HG03097 (cell line): ENCODE data around the gene TOR1AIP1.
"Not testable (repeated sequence)": the region's sequence is repeated elsewhere in the genome, so short reads cannot be mapped to it uniquely, and the experiment has no call there.

Source experiments
- ATAC-seq: cut with Tn5 transposase; IDR thresholded peaks from one replicate; pipeline ENCODE4 v1.9.1; 2021; ENCODE audit not compliant: unreplicated experiment, low FRiP score

TOR1AIP1 gene

GRCh38 chr1:179935909-179936496 lies 53.9 kb downstream of the TOR1AIP1 start:
- no peak for ATAC-seq

- ATAC-seq: no peak
Measured at GRCh38 chr1:179937668-179938254, 55.7 kb downstream of the TOR1AIP1 start.

GRCh38 chr1:179938752-179939151 lies 56.7 kb downstream of the TOR1AIP1 start:
- no peak for ATAC-seq

GRCh38 chr1:179939941-179940340 lies 57.9 kb downstream of the TOR1AIP1 start:
- ATAC-seq: no peak

GRCh38 chr1:179941454-179941853 lies 59.4 kb downstream of the TOR1AIP1 start:
- ATAC-seq: no peak

- no peak for ATAC-seq
Measured at GRCh38 chr1:179950651-179951050, 68.6 kb downstream of the TOR1AIP1 start.

GRCh38 chr1:179951383-179952144 lies 69.5 kb downstream of the TOR1AIP1 start:
- no peak for ATAC-seq

GRCh38 chr1:179952186-179952585 lies 70.1 kb downstream of the TOR1AIP1 start:
- no peak for ATAC-seq

GRCh38 chr1:179953974-179954492 lies 71.9 kb downstream of the TOR1AIP1 start:
- ATAC-seq: peak; percentile 19

GRCh38 chr1:179954493-179955286 lies 72.6 kb downstream of the TOR1AIP1 start, which contains the start of gene CEP350:
Gene CEP350, plus strand, starts transcription at chr1:179954810. Its CDS starts 31,372 bp downstream, at chr1:179986182.
- peak; percentile 95 for ATAC-seq

GRCh38 chr1:179955287-179955680 lies 73.2 kb downstream of the TOR1AIP1 start:
- no peak for ATAC-seq

GRCh38 chr1:179955731-179956130 lies 73.6 kb downstream of the TOR1AIP1 start:
- ATAC-seq: no peak

GRCh38 chr1:179958359-179958758 lies 76.3 kb downstream of the TOR1AIP1 start:
- no peak for ATAC-seq

- ATAC-seq: not testable (repeated sequence)
Measured at GRCh38 chr1:179962168-179962567, 80.1 kb downstream of the TOR1AIP1 start.

GRCh38 chr1:179966551-179966950 lies 84.5 kb downstream of the TOR1AIP1 start:
- ATAC-seq: no peak

- ATAC-seq: no peak
Measured at GRCh38 chr1:179968284-179968993, 86.4 kb downstream of the TOR1AIP1 start.

GRCh38 chr1:179968994-179969919 lies 87.2 kb downstream of the TOR1AIP1 start:
- no peak for ATAC-seq
